NCI-H2196 (cell line): ENCODE results near the gene FTO.

Experiments used
- DNase-seq: peaks from one replicate; lab custom pipeline; 2025; ENCODE audit not compliant: unreplicated experiment; lab: John Stamatoyannopoulos, UW

FTO gene

DNA sequence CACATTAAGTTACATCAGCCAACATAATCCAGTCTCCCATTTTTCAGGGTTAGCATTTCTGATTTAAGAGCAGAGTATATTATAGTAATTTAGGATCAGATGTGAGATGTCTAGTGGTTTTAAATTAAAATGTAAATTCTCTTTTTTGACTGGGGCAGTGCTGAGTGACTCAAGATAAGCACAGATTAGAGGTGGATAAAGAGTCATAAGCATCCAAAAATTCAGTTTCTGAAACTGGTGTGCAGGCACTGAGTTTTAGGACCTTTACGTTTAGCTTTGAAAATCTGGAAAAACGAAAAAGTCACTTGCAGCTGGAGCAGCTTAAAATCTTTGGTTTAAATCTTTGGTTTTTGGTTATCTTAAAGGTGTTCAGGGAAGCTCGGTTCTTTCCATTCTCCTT is 190.7 kb downstream of the FTO start:
- DNase-seq = no peak

DNA sequence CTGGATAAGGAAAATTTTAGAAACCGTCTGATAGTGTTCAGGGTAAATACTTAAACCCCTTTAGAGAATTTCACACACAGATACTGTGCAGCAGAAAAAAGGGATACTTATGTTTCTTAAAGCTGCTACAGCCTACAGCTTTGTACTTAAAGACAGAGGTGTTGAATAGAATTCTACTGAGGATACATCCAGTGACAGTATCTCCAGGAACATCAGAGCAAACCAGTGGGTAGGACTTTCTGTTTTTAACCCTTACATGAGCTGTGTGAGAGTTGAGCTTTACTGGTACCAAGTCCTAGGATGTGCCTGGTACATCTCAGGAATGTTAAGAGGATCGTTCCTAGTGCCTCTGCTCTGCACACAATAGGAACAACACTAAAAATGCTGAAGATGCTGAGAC is 191.5 kb downstream of the FTO start:
- no peak for DNase-seq

GRCh38 chr16:53895851-53896250 is 191.9 kb downstream of the FTO start:
- no peak for DNase-seq

DNA sequence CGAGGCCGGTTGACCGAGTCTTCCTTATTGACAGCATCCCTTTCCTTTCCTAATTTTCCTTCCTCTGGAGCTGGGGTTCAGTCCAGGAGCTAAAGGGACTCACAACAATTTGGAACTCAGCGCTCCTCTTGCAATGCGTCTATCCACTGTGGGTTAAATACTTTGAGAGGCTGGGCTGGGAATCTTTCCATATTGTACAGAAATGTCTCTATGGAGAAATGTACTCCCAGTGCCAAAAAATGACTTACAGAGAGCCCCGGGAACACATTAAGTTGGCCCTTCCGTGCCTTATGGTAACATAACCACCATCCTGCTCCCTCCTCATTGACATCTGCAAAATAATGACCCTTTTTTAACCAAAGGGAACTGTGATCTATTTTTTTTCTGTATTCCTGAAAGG is 192.8 kb downstream of the FTO start:
- DNase-seq = no peak

GRCh38 chr16:53898993-53899392 is 195.0 kb downstream of the FTO start:
- no peak for DNase-seq

- DNase-seq = no peak
These were observed 195.5 kb downstream of the FTO start for GRCh38 chr16:53899431-53899830.

DNA sequence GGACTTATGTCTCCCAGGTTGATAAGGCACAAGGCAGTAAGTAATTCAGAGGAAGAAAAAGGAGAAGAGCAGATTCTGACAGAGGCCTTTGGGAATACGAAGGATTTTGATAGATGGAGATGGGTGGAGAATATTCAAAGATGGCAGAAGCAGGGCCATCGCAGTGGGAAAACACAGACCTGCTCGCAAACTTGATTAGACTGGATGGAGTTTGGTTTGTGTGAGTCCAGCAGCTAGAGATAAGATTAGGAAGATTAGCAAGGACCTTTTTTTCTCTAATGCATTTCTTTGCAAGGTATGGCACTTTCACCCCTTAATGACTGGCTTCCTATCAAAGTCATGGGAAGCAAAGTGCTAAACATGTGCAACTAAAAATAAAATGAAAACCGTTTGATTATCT is 196.7 kb downstream of the FTO start:
- no peak for DNase-seq

- no peak for DNase-seq
These were observed 197.5 kb downstream of the FTO start for GRCh38 chr16:53901408-53901807.

GRCh38 chr16:53904533-53904932 is 200.6 kb downstream of the FTO start:
- DNase-seq = no peak

DNA sequence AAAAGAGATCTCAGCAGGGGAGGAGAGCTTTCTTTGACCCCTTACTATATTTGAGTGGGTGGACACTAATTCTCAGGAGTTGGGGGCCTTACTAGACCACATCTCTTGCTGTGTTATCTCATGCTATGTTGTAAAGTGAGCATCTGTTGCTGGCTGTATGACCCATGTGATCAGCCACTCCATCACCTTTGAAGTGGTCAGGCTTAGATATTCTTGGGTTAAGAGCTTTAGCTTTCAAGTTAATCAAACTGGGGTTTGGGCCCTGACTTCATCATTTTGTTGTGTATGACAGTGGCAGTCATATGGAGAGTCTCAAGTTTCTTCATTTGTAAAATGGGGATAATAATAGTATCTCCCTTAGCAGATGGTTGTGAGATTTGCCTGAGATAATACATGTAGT is 201.1 kb downstream of the FTO start:
- DNase-seq = no peak

GRCh38 chr16:53908731-53909130 is 204.8 kb downstream of the FTO start:
- no peak for DNase-seq

- DNase-seq = no peak
These were observed 207.0 kb downstream of the FTO start for GRCh38 chr16:53910990-53911389.

DNA sequence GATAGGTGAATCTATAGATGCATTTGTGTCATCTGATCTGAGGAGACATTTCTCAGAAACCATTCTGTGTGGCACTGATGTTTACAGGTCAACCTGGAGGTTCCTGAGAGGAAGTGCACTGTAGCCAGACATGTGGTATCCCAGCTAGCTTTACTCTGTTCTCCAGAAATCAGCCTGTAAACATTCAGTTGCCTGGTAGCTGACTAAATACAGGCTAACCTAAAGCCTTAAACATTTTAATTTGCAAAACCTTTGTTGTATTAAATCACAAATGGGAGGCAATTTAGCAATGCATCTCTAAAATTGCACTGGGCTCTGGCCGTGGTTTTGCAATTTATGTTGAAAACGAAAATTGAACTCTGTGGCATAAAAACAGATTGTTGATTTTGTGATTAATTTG is 207.6 kb downstream of the FTO start:
- DNase-seq = no peak

- no peak for DNase-seq
These were observed 208.2 kb downstream of the FTO start for GRCh38 chr16:53912155-53912554.

DNA sequence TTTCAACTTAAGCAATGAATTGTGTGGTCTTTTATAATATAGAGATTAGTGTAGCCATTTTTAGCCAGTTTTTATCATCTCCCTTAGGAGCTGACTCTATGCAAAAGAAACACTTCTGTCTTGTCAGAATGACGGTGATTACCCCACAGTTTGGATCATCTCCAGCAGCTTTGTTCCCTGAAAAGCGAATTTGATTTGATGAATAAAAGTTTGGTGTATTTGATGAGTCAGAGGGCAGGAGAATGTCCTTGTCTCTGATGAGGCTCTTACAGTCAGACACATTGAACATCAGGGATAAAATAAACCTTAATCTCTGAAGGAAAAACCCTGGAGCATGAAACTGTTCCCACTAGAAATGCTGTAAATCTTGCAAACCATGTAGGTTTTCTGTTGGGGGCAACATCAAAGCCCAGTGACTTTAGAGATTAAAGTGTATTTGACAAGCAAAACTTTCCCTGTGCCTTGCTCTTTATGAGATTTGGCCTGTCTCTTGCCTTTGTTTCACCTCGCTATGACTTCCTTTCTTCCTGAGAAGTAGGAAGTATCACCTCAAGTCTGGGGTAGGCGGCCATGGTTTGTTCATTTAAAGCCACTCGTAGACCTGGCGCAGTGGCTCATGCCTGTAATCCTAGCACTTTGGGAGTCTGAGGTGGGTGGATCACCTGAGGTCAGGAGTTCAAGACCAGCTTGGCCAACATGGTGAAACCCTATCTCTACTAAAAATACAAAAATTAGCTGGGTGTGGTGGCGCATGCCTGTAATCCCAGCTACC is 209.3 kb downstream of the FTO start:
- no peak for DNase-seq

GRCh38 chr16:53913920-53914319 is 210.0 kb downstream of the FTO start:
- DNase-seq = no peak

DNA sequence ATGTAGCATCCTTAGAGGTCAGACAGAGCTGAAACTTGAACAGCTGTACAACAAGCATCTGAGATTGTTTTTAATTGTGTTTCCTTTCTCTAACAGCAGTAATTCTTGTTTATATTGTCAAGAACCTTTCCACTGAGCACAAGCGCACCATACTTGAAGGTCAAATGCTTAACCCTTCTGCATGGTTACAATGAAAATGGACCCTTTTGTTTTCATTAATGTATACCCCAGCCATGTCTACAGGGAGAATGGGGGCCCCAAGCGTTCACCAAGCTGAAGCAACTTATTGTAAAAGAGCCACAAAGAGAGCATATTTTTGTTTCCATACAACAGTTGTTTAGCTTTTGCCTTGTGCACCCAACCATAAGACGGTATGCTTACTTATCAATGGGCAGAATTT is 210.8 kb downstream of the FTO start:
- DNase-seq = no peak

DNA sequence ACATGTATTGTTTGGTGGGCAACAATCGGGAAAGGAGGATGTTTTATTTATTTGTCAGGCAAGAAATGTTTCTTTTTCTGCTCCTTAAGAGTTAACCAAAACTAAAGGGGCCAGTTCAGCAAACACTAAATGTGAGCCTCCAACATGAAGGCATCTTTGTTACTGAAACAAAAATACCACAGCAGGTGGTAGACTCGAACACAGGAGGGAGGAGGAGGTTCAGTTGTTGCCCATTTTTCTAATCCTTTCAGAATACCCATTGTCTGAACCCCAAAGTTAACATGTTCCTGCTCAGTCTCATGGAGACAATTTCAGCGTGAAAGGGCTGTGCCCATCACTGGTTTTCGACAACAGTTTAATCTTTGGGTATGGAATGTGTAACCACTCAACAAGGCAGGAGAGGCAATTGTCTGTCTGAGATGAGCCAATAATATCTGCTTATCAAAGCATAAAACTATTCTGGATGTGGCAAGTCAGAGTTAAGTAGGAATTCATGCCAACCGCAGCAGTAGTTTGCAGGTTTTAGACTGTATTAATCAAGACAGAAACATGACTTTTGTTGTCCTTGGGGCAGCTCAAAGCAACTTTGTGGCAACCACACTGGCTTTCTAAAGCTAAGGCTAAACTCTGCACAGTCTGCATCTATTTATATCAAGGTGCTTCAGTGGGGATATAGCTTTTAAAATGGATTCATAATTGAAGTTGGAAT is 211.7 kb downstream of the FTO start:
- no peak for DNase-seq

- DNase-seq = no peak
These were observed 217.0 kb downstream of the FTO start for GRCh38 chr16:53920988-53921387.

DNA sequence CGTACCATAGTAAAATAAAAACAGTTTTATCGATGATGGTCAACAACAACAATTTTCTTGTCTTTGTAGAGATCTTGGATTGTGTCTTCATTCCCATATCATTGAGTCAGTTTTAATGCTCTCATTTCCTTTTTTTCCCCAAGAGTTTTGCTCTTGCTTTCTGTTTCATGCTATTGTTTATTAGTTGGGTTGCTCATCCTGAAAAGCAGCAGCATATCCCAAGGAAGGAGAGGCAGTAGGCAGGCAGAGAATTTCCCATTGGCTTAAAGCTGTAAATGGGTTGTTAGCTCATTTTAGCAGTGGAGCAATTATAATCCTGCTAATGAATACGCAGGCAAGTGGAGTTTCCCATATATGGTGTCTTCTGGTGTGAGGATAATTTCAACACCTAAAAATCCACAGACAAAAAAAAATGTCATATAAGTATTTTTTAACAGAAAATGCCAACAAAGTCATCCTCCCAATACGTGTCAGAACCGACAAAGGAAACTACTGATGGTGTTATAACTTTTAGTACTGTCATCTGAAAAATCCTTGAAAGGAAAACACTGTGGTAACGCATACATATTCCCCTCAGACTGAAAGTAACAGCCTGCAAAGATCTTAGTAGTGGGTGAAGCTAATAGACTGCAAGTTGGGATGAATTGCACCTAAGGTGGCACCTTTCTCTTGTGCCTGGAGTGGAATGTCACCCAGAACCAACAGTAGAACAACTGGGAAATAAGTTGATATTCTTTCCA is 218.3 kb downstream of the FTO start:
- no peak for DNase-seq

DNA sequence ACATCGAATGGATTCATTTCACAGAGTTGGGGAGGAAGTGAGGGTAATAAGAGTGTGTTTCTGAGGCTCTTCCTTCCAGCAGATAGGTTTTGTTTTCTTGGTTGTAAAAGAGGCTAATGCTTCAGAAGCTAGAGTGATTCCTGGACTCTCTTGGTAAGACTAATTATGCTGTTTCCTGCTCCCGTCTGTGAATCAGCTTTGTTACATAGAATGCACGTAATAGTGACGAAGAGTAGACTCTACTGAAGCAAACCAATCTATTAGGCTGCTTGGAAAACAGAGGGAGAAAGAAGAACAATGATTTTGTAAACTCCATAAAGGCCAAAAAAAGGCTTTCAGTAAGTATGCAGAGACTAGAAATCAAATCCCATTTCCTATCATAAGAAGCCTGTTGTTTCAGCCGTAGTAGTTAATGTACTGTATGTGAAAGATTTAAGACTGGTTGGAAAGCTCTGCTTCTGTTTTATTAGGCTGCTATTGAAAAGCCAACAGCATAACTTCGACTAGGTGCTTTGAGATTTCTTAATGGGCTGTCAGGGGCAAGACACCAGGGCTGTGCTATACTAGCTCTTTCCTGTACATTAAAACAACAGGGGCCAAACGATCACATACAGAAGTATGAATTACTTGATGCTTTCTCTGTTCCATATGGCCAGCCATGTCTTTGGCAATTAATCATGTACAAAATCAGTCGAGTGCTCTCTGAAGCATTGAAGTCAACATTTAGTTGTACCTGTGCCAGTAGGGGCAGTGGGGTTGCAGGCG is 219.0 kb downstream of the FTO start:
- DNase-seq = no peak
